Embryonic facial prominence (tissue), 1 donor: Measurements from ENCODE around the gene GFRA1.

Experiments used
- DNase-seq: peaks from one replicate; pipeline ENCODE4 v3.0.0-alpha.2; 2016; ENCODE audit errors: extremely low spot score

GFRA1 gene

GRCh38 chr10:116105264-116105663 lies 167.7 kb downstream of the GFRA1 start:
- DNase-seq: no peak

GRCh38 chr10:116104210-116104932 lies 168.6 kb downstream of the GFRA1 start:
- no peak for DNase-seq

- no peak for DNase-seq
Observed at GRCh38 chr10:116103668-116104067, 169.3 kb downstream of the GFRA1 start.

- no peak for DNase-seq
Observed at GRCh38 chr10:116101616-116102315, 171.2 kb downstream of the GFRA1 start.

- no peak for DNase-seq
Observed at GRCh38 chr10:116100984-116101383, 172.0 kb downstream of the GFRA1 start.

- no peak for DNase-seq
Observed at GRCh38 chr10:116099023-116099420, 174.0 kb downstream of the GFRA1 start.

- no peak for DNase-seq
Observed at GRCh38 chr10:116098411-116099022, 174.5 kb downstream of the GFRA1 start.

- no peak for DNase-seq
Observed at GRCh38 chr10:116097239-116097784, 175.7 kb downstream of the GFRA1 start.

GRCh38 chr10:116096526-116096925 lies 176.5 kb downstream of the GFRA1 start:
- DNase-seq: no peak

GRCh38 chr10:116094356-116094755 lies 178.7 kb downstream of the GFRA1 start:
- no peak for DNase-seq

GRCh38 chr10:116093031-116093430 lies 180.0 kb downstream of the GFRA1 start:
- no peak for DNase-seq

GRCh38 chr10:116088985-116089384 lies 184.0 kb downstream of the GFRA1 start:
- DNase-seq: no peak

- DNase-seq: no peak
Observed at GRCh38 chr10:116085323-116085722, 187.7 kb downstream of the GFRA1 start.

GRCh38 chr10:116084161-116084560 lies 188.8 kb downstream of the GFRA1 start:
- DNase-seq: no peak

GRCh38 chr10:116083226-116083762 lies 189.7 kb downstream of the GFRA1 start:
- DNase-seq: no peak

GRCh38 chr10:116082762-116083161 lies 190.2 kb downstream of the GFRA1 start:
- no peak for DNase-seq

GRCh38 chr10:116082206-116082605 lies 190.8 kb downstream of the GFRA1 start:
- DNase-seq: no peak

- DNase-seq: no peak
Observed at GRCh38 chr10:116080553-116080952, 192.5 kb downstream of the GFRA1 start.

- DNase-seq: no peak
Observed at GRCh38 chr10:116079355-116079754, 193.7 kb downstream of the GFRA1 start.

- no peak for DNase-seq
Observed at GRCh38 chr10:116076621-116077020, 196.4 kb downstream of the GFRA1 start.

GRCh38 chr10:116073510-116073909 lies 199.5 kb downstream of the GFRA1 start:
- DNase-seq: no peak

- no peak for DNase-seq
Observed at GRCh38 chr10:116073001-116073400, 200.0 kb downstream of the GFRA1 start.
